DLD1 (cell line): ENCODE data around the gene HIRA.

ENCODE experiments used
- in situ Hi-C: cut with HindIII; loops from 2 replicates; pipeline ENCODE4 v1.10.0; 2017; ENCODE audit warnings: low sequenced_read_pairs

The HIRA gene

GRCh38 chr22:19412478-19412877 is 19.1 kb downstream of the HIRA start:
- in situ Hi-C loops: no loop called here

- in situ Hi-C loops: no loop called here
These were observed 19.9 kb downstream of the HIRA start for GRCh38 chr22:19411690-19412045.

GRCh38 chr22:19410941-19411689 is 20.4 kb downstream of the HIRA start:
- in situ Hi-C loops: no loop called here

GRCh38 chr22:19407649-19408606 is 23.6 kb downstream of the HIRA start:
- in situ Hi-C loops: no loop called here

GRCh38 chr22:19406846-19407245 is 24.7 kb downstream of the HIRA start:
- in situ Hi-C loops: no loop called here

DNA sequence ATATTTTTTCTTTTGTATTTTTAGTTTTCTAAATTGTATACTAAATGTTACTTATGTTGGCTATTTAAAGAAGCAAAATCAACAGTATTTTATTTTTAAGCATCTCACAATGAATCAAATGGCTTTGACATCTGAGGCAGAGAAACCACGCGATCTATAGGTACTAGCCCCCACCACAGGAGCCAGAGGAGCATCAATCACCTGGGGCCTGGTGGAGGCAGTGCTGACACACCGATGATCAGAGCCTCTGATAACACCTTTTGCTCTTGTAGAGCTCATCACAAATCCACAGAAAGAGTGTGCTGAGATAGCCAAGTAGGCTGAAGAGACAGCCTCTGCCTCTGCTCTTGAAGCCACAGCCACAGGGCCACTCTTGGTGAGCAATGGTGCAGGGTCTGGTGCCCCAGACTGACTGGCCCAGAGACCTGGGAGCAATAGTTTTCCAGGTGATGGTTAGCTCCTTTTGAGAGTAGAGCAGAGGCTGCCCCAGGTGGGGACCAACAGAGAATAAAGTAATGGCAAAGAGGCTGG is 25.2 kb downstream of the HIRA start:
- in situ Hi-C loops: no loop called here

- in situ Hi-C loops: no loop called here
These were observed 25.9 kb downstream of the HIRA start for GRCh38 chr22:19405652-19406051.

DNA sequence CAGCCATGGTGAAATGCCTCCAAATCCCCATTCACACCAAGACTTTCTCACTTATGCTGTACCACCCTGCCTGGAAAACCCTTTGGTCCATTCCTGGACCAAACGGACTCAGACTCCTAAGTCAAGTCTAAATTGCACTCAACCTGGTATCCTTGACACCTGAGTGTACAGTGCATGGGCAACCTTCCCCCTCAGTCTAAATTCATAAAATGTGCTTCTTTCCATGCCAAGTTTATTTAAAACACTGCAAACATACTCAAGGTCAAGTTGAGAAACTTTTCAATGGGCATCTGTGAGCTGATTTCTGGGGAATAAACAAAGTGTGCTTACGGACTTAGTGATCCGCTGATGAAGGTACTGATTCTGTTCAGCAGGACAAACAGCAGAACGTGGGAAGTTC is 26.4 kb downstream of the HIRA start:
- in situ Hi-C loops: no loop called here

- in situ Hi-C loops: no loop called here
These were observed 26.9 kb downstream of the HIRA start for GRCh38 chr22:19404676-19405075.

GRCh38 chr22:19402642-19403191 is 28.8 kb downstream of the HIRA start:
- in situ Hi-C loops: no loop called here

DNA sequence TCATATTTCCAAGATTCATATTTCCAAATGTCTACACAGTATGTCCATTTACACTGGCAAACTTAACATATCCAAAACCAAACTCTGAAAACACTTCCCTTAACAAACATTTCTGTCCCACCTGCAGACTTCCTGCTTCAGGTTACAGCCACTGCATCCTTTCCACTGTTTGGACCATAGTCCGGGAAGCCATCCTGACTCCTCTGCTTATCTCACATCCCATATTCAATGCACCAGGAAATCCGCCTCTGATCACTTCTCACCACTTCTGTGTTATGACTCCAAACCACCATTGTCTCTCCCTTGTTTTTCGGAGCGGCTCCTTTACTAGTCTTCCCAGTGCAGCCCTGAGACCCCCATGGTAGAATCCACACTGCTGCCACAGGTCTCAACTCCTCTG is 30.1 kb downstream of the HIRA start:
- in situ Hi-C loops: no loop called here

GRCh38 chr22:19400881-19401280 is 30.7 kb downstream of the HIRA start:
- in situ Hi-C loops: no loop called here

DNA sequence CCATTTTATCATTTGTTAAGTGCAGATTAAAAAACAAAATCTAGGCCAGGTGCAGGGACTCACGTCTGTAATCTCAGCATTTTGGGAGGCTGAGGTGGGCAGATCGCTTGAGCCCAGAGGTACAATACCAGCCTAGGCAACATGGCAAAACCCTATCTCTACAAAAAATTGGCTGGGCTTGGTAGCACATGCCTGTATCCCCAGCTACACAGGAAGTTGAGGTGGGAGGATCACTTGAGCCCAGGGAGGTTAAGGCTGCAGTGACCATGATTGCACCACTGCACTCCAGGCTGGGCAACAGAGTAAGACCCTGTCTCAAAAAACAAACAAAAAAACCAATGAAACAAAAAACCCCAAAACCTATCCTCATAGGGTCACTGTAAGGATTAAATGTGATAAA is 32.9 kb downstream of the HIRA start:
- in situ Hi-C loops: loop anchor here (10.0 to 25.0 kb wide), 3 partner anchors 66 to 139 kb away; partner anchors contain the start of gene CLTCL1

- in situ Hi-C loops: loop anchor here (10.0 to 25.0 kb wide), 3 partner anchors 67 to 139 kb away; partner anchors contain the start of gene CLTCL1
These were observed 33.3 kb downstream of the HIRA start for GRCh38 chr22:19398206-19398605.

GRCh38 chr22:19397734-19398104 is 33.8 kb downstream of the HIRA start:
- in situ Hi-C loops: loop anchor here (10.0 to 25.0 kb wide), 3 partner anchors 67 to 140 kb away; partner anchors contain the start of gene CLTCL1

DNA sequence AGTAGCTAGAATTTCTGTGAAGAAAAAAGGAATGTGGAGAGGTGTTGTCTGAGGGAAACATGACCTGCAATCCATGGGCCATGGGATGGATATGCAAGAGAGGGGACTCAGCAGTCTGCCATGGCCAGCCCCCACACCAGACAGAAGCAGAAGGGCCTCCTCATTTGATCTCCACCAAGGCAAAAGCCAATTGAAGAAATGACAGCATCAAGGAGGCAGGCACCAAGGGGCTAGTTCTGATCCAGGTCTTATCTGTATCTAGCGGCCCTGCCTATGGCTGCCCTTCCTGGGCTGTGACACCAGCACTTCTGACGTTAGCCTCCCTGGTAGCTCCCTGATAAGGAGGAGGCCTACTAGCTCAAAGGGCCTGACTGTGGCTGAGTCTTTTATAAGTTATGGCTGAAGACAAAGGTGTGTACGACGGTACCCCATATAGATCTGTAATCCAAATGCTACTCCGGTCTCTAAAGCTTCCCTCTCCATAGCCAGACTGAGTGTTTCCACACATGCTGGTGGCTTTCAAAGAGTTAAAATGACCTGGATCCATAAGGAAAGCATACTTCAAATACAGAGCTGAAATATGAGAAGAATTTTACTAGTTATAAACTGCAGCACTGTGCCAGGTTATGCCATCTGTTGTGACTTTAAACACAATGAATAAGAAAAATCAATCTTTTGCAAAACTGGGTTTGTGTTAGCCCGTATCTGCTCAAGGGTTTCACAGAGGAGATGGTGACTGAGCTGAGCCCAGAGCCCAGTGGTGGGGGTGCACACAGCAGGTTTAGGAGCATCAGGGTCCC is 34.4 kb downstream of the HIRA start:
- in situ Hi-C loops: loop anchor here (10.0 to 25.0 kb wide), 3 partner anchors 68 to 140 kb away; partner anchors contain the start of gene CLTCL1

DNA sequence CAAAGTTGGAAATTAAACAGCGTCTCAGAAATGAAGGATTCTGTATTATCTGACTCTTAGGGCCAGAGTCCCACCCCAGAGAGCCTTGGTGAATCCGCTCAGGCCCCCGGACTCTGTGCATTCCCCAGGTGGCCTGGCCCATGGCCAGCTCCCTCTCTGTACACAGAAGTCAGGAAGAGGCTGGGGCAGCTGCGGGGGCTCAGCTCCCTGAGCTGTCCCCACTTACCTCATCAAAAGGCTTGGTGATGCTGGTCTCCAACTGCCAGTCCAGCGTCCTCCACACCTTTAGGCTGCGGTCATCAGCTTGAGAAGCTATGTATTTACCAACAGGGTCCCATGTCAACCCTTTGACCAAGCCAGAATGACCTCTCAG is 35.0 kb downstream of the HIRA start:
- in situ Hi-C loops: loop anchor here (10.0 to 25.0 kb wide), 3 partner anchors 68 to 141 kb away; partner anchors contain the start of gene CLTCL1

DNA sequence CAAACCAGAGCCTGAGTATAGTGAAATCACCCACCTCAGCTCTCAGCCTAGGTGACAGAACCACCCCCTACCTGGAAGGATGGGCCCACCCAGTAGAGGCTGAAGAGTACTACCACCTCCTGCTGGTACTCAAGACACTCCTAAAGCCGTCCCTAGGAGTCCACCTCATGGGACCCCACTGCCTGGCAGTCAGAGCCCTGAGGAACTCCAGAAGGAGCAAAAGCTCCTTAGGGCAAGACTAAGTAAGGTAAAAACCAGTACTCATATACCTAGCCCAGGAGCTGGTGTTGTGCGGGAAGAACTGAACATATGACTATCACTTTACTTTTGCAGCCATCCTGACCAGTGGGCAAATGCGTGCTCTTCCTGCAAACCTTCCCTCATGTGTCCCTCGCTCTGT is 36.3 kb downstream of the HIRA start:
- in situ Hi-C loops: loop anchor here (10.0 to 25.0 kb wide), 3 partner anchors 70 to 142 kb away; partner anchors contain the start of gene CLTCL1

GRCh38 chr22:19394274-19395050 is 37.1 kb downstream of the HIRA start:
- in situ Hi-C loops: loop anchor here (10.0 to 25.0 kb wide), 3 partner anchors 70 to 143 kb away; partner anchors contain the start of gene CLTCL1
